Measurements from ENCODE around the gene USP24.

- TF ChIP-seq POLR2A (IDR thresholded peaks at IDR 0.05) = no peak
- no peak for TF ChIP-seq CTCF (IDR thresholded peaks at IDR 0.05)
These were observed 34.7 kb upstream of the USP24 start for GRCh38 chr1:55249646-55250398.
